Measurements from ENCODE around the gene MANBA.

GRCh38 chr4:102774254-102774653, 13.5 kb upstream of the MANBA start:
- TF ChIP-seq CTCF (IDR thresholded peaks at IDR 0.05) (no peak), POLR2A (IDR thresholded peaks at IDR 0.05) (no peak)
